ENCODE results near the gene OR13F1. TPM values are rescaled to one million over a fixed set of nuclear protein-coding genes. Genes with fewer than 3 reads are reported as not detected.
"Not testable (repeated sequence)": the region's sequence is repeated elsewhere in the genome, so short reads cannot be mapped to it uniquely, and the experiment has no call there.

The OR13F1 gene
- total RNA-seq, 1 experiment from 2014 or later: not detected

DNA sequence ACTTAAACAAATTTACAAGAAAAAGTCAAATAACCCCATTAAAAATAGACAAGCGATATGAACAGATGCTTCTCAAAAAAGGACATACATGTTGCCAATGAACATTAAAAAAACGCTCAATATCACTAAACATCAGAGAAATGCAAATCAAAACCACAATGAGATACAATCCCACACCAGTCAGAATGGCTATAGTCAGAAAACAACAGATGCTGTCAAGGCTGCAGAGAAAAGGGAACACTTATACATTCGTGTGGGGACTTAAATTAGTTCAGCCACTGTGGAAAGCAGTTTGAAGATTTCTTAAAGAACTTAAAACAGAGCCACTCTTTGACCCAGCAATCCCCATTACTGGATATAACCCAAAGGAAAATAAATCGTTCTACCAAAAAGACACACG, 10.8 kb downstream of the OR13F1 start:
- Histone ChIP-seq H3K79me2 (ENCODE audit: insufficient read depth, low read length) (no peaks in the 10 kb centered on the region), H2BK12ac (ENCODE audit: insufficient read length, low read depth, low read length) (no peak overlapping the region), H2BK20ac (ENCODE audit: low read depth, low read length, poor library complexity, severe bottlenecking) (no peak overlapping the region), H3K23me2 (ENCODE audit: insufficient read length, low read depth, low read length, poor library complexity, severe bottlenecking) (no peaks in the 10 kb centered on the region), H3K9me3 (ENCODE audit: control insufficient read depth, low read depth, low read length) (no peaks in the 10 kb centered on the region), H2BK15ac (ENCODE audit: low read depth, low read length) (no peak overlapping the region), H3K14ac (ENCODE audit: insufficient read depth, low read length) (no peak overlapping the region), H2AK5ac (ENCODE audit: insufficient read length, low read length) (no peak overlapping the region), H3K23ac (ENCODE audit: insufficient read length, low read depth, low read length) (no peak overlapping the region), H3K4me2 (ENCODE audit: insufficient read depth, insufficient read length, low read length) (no peak overlapping the region), H3K4ac (ENCODE audit: low read depth, low read length) (no peak overlapping the region), H4K91ac (ENCODE audit: insufficient read length, low read depth, low read length) (no peak overlapping the region), H4K20me1 (ENCODE audit: control insufficient read depth, insufficient read depth, insufficient read length) (no peaks in the 10 kb centered on the region), H2AFZ (ENCODE audit: low read length) (no peak overlapping the region), H4K5ac (ENCODE audit: insufficient read length, low read depth, low read length) (no peak overlapping the region), H3T11ph (ENCODE audit: low read length) (no peak overlapping the region), H3K18ac (ENCODE audit: insufficient read length, low read depth, low read length) (no peak overlapping the region), H3K27me3 (ENCODE audit: insufficient read depth, low read length) (no peaks in the 10 kb centered on the region), H3K79me1 (ENCODE audit: insufficient read depth, low read depth, low read length, poor library complexity, severe bottlenecking) (no peaks in the 10 kb centered on the region), H3K4me1 (ENCODE audit: insufficient read depth, low read length) (no peaks in the 10 kb centered on the region), H3K9ac (ENCODE audit: extremely low read depth, insufficient read length, low read length) (no peak overlapping the region), H2BK120ac (ENCODE audit: low read depth, low read length, poor library complexity, severe bottlenecking) (no peak overlapping the region), H2BK5ac (ENCODE audit: insufficient read length, low read length) (no peak overlapping the region), H3K27ac (ENCODE audit: insufficient read length, low read depth, low read length) (no peak overlapping the region), H3K56ac (ENCODE audit: insufficient read length, low read depth, low read length) (no peak overlapping the region), H4K8ac (replicated peaks; ENCODE audit: insufficient read length, low read depth, low read length) (no peak overlapping the region)
- Mint-ChIP-seq H3K4me1 (no peaks in the 10 kb centered on the region), H3K9me3 (no peaks in the 10 kb centered on the region), H3K4me3 (no peak overlapping the region), H3K27ac (no peak overlapping the region), H3K36me3 (ENCODE audit: insufficient read depth in 1 of 3, low read depth in 3 of 3) (no peaks in the 10 kb centered on the region), H3K27me3 (ENCODE audit: low read depth) (no peaks in the 10 kb centered on the region)
- DNase-seq: no peak
- TF ChIP-seq, protein P1, sequence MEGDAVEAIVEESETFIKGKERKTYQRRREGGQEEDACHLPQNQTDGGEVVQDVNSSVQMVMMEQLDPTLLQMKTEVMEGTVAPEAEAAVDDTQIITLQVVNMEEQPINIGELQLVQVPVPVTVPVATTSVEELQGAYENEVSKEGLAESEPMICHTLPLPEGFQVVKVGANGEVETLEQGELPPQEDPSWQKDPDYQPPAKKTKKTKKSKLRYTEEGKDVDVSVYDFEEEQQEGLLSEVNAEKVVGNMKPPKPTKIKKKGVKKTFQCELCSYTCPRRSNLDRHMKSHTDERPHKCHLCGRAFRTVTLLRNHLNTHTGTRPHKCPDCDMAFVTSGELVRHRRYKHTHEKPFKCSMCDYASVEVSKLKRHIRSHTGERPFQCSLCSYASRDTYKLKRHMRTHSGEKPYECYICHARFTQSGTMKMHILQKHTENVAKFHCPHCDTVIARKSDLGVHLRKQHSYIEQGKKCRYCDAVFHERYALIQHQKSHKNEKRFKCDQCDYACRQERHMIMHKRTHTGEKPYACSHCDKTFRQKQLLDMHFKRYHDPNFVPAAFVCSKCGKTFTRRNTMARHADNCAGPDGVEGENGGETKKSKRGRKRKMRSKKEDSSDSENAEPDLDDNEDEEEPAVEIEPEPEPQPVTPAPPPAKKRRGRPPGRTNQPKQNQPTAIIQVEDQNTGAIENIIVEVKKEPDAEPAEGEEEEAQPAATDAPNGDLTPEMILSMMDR (conservative IDR thresholded peaks at IDR 0.05): no peak
- WGBS (ENCODE audit: extremely low coverage, insufficient read length, low lambda C conversion rate): no CpG with 5 or more reads among the region's 5 CpGs

DNA sequence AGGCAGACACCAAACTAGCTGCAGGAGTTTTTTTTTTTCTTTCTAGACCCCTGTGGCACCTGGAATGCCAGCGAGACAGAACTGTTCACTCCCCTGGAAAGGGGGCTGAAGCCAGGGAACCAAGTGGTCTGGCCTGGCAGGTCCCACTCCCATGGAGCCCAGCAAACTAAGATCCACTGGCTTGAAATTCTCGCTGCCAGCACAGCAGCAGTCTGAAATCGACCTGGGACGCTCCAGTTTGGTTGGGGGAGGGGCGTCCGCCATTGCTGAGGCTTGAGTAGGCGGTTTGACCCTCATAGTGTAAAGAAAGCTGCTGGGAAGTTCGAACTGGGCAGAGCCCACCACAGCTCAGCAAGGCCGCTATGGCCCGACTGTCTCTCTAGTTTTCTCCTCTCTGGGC, 16.2 kb downstream of the OR13F1 start:
- not testable (repeated sequence) for H4K91ac ChIP-seq (ENCODE audit: insufficient read length, low read depth, low read length); H2BK12ac ChIP-seq (ENCODE audit: insufficient read length, low read depth, low read length); H2BK15ac ChIP-seq (ENCODE audit: low read depth, low read length); H3K56ac ChIP-seq (ENCODE audit: insufficient read length, low read depth, low read length); H3K23me2 ChIP-seq (ENCODE audit: insufficient read length, low read depth, low read length, poor library complexity, severe bottlenecking); H3K4ac ChIP-seq (ENCODE audit: low read depth, low read length); H2BK120ac ChIP-seq (ENCODE audit: low read depth, low read length, poor library complexity, severe bottlenecking); H3K4me1 Mint-ChIP-seq; H3K79me1 ChIP-seq (ENCODE audit: insufficient read depth, low read depth, low read length, poor library complexity, severe bottlenecking); H3K27ac ChIP-seq (ENCODE audit: insufficient read length, low read depth, low read length); H2BK5ac ChIP-seq (ENCODE audit: insufficient read length, low read length); H3K79me2 ChIP-seq (ENCODE audit: insufficient read depth, low read length); H2BK20ac ChIP-seq (ENCODE audit: low read depth, low read length, poor library complexity, severe bottlenecking); H3K4me3 Mint-ChIP-seq; DNase-seq; H3K9me3 Mint-ChIP-seq; H2AFZ ChIP-seq (ENCODE audit: low read length); H4K5ac ChIP-seq (ENCODE audit: insufficient read length, low read depth, low read length); H3K36me3 Mint-ChIP-seq (ENCODE audit: insufficient read depth in 1 of 3, low read depth in 3 of 3); H3K4me1 ChIP-seq (ENCODE audit: insufficient read depth, low read length); H3K23ac ChIP-seq (ENCODE audit: insufficient read length, low read depth, low read length); H3K9ac ChIP-seq (ENCODE audit: extremely low read depth, insufficient read length, low read length); H3T11ph ChIP-seq (ENCODE audit: low read length); H2AK5ac ChIP-seq (ENCODE audit: insufficient read length, low read length); H3K27me3 Mint-ChIP-seq (ENCODE audit: low read depth); H3K9me3 ChIP-seq (ENCODE audit: control insufficient read depth, low read depth, low read length); H3K18ac ChIP-seq (ENCODE audit: insufficient read length, low read depth, low read length); H4K8ac ChIP-seq (replicated peaks; ENCODE audit: insufficient read length, low read depth, low read length); H3K14ac ChIP-seq (ENCODE audit: insufficient read depth, low read length); H4K20me1 ChIP-seq (ENCODE audit: control insufficient read depth, insufficient read depth, insufficient read length); H3K4me2 ChIP-seq (ENCODE audit: insufficient read depth, insufficient read length, low read length); H3K27me3 ChIP-seq (ENCODE audit: insufficient read depth, low read length)
- WGBS (ENCODE audit: extremely low coverage, insufficient read length, low lambda C conversion rate): no CpG with 5 or more reads among the region's 10 CpGs
- peak overlapping the region in 1 of 3 experiments; percentile 53; a peak in 1 of 7 replicates for H3K27ac Mint-ChIP-seq
